ENCODE data around the gene PIK3C3.

- no peak for TF ChIP-seq ELF1 (IDR thresholded peaks at IDR 0.05)
- TF ChIP-seq JUND (IDR thresholded peaks at IDR 0.05): no peak
- TF ChIP-seq CHD2 (IDR thresholded peaks at IDR 0.05; ENCODE audit: low read length, partially characterized antibody): no peak
- no peak for TF ChIP-seq REST (IDR thresholded peaks at IDR 0.05; ENCODE audit: low read depth, low read length)
- TF ChIP-seq CTCF (IDR thresholded peaks at IDR 0.05): no peak
- no peak for TF ChIP-seq FOXM1 (IDR thresholded peaks at IDR 0.05; ENCODE audit: low read depth)
- TF ChIP-seq SMC3 (IDR thresholded peaks at IDR 0.05; ENCODE audit: low read depth, low read length): no peak
- TF ChIP-seq EZH2phosphoT487 (IDR thresholded peaks at IDR 0.05; ENCODE audit: borderline replicate concordance, low read depth): no peak
- no peak for TF ChIP-seq POLR2AphosphoS5 (IDR thresholded peaks at IDR 0.05; ENCODE audit: low read depth, low read length)
These were observed 6.4 kb upstream of the PIK3C3 start for GRCh38 chr18:41948544-41949110.

All from SK-N-SH (cell line).